HG02571 (cell line): ENCODE measurements around the gene TRPT1.
A peak's percentile ranks its signal among the peaks of the same experiment; 100 is the strongest.

Source experiments
- ATAC-seq: cut with Tn5 transposase; IDR thresholded peaks from one replicate; pipeline ENCODE4 v1.9.1; 2021; ENCODE audit warnings: mild to moderate bottlenecking, moderate library complexity; ENCODE audit not compliant: unreplicated experiment

TRPT1 gene

DNA sequence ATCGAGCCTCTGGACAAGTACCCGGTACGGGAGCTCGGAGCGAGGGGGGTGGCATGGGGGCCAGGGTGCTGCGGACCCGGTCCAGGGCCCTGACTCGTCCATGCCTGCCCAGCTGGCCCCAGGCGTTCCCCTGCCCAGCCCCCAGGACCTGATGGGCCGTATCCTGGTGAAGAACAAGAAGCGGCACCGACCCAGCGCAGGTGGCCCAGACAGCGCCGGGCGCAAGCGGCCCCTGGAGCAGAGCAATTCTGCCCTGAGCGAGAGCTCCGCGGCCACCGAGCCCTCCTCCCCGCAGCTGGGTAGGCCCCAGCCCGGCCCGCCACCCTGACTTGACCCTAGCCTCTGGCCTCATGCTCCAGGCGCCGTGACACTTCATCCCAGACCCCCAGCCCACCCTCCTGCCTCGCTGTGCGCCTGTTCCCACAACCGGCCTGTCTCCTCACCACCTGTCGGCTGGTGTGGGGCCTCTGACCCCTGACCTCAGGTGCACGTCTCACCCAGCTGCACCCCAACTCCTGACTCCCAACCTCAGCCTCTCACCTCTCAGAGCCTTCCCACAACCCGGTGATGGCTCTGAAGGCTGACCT is 33.1 kb upstream of the TRPT1 start:
- no peak for ATAC-seq

DNA sequence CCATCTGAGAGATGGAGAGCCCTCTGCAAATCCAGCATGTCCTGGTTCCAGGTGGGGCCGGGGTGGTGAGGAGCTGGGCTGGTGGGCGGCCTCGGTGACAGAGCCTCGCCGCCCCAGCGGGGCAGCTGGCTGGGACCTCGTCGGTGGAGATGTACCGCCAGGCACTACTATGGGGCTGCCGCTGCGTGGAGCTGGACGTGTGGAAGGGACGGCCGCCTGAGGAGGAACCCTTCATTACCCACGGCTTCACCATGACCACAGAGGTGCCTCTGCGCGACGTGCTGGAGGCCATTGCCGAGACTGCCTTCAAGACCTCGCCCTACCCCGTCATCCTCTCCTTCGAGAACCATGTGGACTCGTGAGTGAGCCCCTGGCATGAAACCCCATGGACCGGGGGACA is 32.4 kb upstream of the TRPT1 start:
- ATAC-seq: no peak

DNA sequence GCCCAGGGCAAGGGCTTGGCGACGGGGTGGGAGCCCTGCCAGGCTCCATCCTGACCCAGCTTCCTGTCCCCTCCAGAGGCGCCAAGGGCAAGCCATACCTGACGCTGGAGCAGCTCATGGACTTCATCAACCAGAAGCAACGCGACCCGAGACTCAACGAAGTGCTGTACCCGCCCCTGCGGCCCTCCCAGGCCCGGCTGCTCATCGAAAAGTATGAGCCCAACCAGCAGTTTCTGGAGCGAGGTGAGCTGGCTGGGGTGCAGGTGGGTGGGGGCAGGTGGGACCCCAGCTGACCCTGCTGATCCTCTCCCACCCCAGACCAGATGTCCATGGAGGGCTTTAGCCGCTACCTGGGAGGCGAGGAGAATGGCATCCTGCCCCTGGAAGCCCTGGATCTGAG is 30.3 kb upstream of the TRPT1 start:
- no peak for ATAC-seq

DNA sequence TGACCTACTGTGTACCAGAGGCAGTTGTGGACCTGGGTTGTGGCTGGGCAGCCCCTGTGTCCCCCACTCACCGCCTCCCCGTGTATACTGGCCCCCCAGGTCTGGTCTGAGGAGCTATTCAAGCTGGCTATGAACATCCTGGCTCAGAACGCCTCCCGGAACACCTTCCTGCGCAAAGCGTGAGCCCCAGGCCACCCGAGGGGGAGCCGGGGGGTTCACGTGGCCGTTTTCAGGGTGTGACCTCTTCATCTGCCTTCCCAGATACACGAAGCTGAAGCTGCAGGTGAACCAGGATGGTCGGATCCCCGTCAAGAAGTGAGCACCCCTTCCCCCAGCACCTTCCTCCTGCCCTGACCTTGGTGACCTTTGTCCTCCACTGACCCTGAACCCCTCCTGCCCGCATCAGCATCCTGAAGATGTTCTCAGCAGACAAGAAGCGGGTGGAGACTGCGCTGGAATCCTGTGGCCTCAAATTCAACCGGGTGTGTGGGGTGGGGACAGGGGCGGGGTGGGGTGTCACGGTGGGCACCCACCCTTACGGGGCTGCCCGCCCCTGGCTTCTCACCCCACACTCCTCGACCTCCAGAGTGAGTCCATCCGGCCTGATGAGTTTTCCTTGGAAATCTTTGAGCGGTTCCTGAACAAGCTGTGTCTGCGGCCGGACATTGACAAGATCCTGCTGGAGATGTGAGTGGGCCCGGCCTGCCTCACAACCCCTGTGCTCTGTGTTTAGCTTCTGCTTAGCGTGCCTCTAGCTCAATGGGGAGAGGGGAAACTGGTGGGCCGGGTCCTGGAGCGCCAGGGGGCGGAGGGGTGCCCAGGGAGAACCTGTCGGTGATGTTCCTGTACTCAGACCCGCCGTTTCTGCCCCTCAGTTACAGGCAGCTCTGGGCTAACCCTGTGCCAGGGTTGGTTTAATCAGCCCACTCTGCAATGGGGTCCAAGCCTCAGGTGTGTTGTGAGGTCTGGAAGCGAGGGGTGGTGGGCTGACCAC is 29.4 kb upstream of the TRPT1 start:
- ATAC-seq: no peak

DNA sequence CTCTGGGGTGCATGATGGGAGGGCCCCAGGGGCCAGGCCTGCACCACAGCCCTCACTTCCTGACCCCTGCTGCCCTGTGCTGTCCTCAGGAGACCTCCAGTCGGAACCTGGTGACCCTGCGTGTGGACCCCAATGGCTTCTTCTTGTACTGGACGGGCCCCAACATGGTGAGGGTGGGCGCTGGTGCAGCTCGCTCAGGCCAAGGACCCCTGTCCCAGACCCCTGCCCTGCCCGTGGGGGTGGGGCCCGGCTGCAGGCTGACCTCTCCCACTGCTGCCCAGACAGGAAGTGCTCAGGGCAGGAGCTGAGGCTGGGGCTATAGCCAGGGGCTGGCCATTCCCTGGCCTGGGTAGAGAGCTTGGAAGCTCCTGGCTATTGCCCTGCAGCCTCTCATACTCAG is 28.3 kb upstream of the TRPT1 start:
- no peak for ATAC-seq

DNA sequence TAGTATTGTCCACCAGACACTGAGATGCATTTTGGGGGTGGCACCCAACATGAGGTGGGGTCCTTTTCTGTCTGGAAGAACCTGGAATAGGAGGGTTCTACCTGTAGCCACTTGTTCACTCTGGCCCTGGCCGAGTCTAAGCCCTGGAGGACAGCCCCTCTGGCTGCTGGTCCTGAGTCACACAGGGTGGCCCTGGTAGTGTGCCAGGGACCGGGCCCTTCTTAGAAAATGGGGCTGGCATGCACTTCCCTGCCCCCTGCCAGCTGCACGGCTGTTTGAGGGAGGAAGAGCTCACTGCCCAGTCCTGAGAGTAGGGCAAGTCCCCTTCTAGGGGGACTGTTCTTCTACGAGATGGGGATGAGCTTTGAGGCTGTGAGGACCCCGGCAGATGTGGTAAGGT is 27.5 kb upstream of the TRPT1 start:
- ATAC-seq: no peak

DNA sequence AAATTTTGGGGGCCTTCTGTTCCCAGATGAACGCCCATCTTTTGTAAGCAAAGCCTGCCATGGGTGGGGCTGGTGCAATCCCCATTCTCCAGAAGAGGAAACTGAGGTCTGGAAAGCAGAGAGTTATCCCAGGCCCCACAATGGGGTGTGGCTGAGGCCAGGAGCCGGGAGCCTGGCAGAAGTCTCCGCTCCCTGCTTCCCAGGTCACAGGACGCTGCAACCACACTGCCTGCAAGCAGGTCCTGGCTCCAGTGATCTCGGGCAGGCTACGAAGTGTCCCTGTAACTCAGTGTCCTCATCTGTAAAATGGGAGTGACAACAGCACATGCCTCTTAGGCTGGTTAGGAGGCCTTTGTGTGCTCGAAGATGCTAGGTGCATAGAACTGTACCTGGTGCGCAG is 27.1 kb upstream of the TRPT1 start:
- ATAC-seq: no peak

DNA sequence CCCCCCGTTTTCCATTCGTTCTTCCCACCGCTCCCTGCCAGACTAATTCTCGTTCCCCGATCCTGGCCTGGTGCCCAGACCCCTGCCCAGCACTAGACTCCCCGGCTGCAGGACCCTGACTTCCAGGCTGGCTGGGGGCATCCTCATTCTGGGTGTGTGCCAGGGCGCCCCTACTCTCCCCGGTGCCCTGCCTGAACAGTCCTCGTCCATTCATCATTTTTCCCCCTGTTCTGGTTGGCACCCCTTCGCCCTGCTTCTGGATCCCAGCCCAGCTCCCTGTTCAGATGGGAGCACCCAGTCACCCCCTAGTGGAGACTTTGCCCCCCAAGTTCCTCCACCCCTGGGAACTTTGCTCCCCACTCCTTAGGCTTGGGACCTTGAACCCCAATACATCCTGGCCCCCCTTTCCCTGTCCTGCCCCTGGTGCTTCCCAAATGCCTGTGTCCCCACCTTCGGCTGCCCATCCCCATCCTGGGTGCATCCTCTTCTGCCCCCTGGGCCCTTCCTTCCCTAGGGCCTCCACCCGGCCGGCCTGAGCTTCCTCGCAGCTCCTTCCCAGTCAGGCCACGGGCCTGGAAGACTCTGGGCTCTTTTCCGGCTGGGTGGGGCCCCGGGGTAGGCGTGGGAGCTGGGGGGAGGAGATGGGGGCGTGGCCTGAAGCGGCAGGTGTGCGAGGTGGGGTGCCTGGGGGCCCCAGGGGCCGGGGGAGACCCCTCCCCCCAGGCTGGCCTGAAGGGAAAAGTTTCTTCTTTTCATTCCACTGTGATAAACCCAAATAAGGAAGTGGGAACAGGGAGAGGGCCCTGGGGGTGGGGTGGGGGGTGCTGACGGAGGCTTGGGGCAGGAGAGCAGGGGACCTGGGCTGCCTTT is 26.3 kb upstream of the TRPT1 start:
- no peak for ATAC-seq

DNA sequence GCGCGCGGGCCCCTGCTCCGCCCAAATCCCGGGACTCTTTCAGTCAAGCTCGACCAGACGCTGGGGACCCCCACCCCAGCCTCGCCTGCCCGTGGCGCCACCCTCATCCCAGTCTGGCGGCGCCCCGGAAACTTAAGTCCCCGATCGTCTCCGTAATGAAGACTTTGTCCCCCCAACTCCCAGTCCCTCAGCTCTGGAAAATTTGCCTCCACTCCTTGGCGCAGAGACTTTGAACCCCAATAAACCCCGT is 25.7 kb upstream of the TRPT1 start:
- no peak for ATAC-seq

DNA sequence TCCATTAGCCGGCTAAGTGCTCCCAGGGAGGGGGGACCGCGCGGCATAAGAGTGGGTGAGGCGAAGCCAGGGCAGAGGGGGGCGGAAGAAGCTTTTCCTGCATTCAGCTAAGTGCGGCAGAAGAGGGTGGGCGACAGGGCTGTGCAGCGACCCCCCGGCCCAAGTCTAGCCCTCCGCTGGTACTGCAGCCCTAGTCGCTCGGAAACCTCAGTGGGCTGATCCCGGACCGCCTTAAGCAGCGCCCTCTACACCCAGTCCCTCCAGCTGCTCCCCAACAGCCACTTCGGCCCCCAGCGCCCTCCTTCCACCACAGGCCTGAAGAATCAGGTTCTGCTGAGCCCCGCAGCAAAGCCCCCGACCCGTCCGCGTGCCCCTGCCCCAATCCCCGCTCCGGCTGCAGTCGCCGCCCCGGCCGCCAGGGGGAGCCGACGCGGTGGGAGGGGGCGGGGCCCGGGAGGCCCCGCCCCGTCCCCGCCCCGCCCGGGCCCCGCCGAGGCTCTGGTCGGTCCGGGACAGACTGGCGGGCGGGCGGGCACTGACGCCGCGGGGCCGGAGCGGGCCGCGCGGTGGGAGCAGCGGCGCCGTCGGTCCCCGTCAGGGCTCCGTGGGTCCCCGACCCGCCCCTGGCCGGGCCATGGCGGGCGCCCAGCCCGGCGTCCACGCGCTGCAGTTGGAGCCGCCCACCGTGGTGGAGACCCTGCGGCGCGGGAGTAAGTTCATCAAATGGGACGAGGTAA is 25.2 kb upstream of the TRPT1 start, which contains the start of gene PLCB3:
Gene PLCB3, plus strand, starts transcription at position 515 of the 737 bp plus-strand sequence. Its CDS starts 120 bp downstream, at position 635.
- ATAC-seq: no peak

DNA sequence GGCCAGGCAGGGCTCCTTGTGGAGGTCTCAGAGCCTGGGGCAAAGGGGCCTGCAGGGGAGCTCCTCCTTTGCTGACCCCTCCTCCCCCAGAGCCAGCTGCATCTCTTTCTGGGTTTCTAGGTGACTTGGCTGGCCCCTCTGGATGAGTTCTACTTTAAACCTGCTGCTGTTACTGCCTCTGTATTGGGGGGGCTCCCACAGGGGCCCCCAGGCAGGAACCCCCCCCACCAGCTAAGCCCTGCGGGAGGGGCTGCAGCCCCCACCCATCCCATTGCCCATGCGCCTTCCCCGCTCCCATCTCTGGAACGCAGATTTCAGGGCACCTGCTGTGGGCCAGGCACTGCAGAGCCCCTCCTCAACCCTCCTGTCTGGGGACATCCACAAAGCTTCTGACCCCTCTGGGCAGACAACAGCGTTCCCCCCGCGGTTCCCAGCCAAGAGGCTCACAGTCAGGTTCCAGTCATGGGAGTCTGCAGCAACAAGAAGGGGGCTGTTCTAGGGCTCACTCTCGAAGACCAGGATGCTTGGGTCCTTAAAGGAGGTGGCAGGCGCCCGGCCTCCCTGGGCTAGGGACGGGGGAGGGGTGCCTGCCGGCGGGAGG is 24.5 kb upstream of the TRPT1 start:
- ATAC-seq: no peak

DNA sequence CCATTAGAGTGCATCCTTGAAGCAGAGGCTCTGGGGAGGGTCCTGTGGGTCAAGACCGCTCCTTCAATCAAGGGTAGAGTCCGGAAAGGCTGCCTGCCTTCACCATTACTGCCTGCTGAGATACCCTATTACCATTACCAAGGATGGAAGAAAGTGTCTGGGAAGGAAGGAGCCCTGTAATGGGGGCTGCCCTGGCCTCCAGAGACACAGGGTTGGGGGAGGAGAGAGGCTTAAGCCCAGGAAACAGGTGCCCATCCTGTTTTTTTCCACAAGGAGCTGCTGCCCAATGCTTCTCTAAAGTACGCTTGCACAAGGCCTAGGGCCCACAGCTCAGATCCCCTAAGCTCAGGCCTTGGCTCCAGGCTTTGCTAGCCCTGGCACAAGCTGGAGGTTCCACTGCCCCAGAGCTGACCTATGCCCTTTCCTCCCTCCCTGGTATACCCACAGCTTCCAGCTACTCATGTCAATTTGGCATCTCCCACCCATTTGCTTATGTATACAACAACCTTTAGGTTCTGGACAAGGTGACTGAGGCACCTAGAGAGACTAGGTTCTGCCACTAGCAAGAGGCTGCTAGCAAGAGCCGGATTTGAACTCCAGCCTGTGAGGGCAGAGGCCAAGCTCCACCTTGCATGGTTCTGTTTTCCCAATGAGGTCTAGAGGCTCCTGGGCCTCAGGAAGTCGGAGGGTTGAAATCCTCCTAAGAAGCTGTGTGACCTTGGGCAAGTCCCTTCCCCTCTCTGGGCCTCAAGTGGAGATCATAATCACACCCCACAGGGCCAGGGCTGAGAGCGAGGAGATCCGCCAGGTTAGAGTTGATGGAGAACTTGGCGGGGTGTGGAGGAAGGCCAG is 23.8 kb upstream of the TRPT1 start:
- no peak for ATAC-seq

DNA sequence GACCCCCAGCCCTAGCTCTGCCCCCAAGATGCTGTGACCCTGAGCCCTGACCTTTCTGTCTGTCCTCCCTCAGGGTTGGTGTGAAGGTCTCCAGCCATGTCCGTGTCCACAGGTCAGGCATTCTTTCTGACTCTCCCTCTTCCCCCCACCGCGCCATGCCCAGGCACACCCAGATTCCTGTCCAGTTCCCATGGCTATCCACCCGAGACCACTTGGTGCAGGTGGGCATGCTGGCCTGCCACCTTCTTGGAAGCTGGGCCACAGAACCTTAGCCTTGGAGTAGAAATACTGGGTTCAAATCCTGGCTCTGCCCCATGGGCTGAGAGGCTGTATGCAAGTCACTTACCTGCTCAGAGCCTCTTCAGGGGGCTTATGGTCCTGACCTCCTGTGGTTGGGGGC is 23.1 kb upstream of the TRPT1 start:
- ATAC-seq: no peak

DNA sequence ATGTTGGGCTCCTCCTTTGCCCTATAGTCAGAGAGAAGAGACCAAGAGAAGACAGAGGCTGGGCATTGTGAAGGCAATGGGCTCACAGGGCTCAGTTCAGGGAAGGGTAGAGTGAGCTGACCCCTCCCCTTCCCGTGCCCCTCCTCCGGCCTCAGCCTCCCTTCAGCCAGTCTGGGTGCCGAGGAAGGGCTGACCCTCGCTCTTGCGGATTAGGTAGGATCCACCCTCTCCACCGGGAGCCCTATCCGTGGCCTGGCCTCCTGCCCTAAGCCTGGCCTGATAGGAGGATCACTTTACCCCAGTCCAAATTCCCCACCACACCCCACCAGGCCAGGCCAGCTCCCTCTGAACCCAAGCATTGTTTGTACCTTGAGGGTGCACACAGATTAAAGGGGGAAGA is 22.6 kb upstream of the TRPT1 start:
- ATAC-seq: no peak

DNA sequence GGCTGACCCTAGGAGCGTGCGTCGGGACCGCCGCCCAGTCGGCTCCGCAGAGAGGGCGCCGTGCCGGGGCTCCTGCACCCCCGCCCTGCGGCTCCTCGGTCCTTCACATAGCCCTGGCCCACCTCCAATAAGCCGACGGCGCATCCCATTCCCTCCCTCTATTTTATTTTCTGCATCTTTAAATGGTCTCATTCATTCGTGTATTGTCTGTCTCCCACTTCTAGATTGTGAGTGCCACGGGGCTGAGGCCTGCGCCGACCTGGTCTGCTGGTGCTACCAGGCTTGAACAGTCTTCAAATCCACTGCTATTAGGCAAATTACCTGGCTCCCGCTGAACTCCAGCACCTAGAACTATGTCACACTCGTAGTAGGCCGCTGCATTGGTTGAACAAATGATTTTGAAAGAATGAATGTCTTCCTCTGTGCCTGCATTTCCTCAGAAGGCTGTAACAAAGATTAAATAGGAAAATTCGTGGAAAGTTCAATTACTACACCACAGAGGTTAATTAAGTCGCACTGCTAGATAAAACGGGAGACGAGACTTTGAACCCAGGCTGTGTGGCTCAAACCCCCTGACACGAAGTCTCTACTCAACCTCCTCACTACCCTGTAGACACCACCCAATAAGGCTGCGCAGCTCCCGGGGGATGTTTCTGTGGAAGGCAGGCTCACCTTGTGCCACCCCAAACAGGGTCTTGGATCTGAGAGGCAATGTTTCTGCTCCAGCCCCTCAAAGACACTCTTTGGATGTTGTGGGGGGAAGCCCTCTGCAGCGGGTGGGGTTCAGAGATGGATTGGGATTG is 21.9 kb upstream of the TRPT1 start:
- ATAC-seq: no peak

DNA sequence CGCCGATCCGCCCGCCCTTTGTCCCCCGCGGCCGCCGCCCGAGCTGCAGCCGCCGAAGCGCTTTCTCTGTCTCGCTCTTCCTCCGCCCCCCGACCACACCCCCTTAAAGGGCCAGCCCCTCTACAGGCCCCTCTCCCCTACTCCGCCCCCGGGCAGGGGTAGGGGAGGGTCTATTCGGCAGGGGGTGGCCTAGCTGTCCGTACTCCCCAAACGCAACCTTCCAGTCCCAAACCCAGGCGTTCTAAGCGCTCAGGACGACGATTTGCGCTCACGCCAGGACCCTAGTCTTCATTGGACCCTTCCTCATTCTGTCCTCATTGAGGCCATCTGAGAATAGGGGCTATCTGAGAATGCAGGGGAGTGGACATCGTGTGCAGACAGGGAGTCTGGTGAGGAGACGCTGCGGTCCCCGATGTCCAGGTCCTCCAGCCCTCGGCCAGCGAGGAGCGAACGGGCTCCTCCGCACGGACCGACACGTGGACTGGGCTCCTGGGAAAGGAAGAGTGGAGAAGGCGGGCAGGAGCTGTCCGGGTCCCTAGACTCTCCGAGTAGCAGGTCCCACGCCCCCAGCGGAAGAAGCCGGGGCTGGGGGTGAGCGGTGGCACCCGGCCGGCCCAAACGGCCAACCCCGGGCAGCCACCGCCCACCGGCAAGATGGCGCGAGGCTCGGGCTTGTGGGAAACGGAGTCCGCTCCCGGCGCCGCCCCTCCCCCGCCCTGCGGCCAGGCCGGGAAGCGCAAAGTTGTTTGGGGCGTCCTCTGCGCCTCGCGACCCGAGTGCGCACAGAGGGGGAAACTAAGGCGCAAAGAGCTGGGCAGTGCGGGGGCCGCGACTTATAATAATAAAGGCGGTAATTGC is 21.1 kb upstream of the TRPT1 start, which contains the start of gene PPP1R14B:
Gene PPP1R14B, minus strand, starts transcription at position 73 of the 858 bp plus-strand sequence. CDS start 270 bp downstream, outside the sequence.
- ATAC-seq: peak; percentile 32

DNA sequence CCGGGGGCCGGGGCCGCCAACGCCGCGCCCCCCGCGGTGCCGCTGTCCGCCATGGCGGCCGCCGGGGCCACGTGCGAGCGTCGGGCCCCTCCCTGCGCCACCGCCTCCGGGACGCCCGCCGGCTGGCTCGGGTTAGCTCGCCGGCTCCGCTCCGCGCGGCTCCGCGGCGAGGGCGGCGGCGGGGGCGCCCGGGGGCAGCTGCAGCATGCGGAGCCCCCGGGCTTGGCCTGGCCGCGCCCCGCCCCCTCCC is 20.6 kb upstream of the TRPT1 start:
- peak; percentile 7 for ATAC-seq
